Hematopoietic multipotent progenitor cell treated with erythropoietin and hydrocortisone succinate and interleukin-3 and kit ligand, for 8 days (in vitro differentiated cells): ENCODE data around the gene NDC80.

ENCODE experiments used
- DNase-seq: peaks from one replicate; pipeline ENCODE4 v3.0.0-alpha.2; 2015

The NDC80 gene

GRCh38 chr18:2564373-2564772 is 7.0 kb upstream of the NDC80 start:
- DNase-seq, result no peak

- no peak for DNase-seq
These were observed 3.2 kb upstream of the NDC80 start for GRCh38 chr18:2568129-2568528.

- no peak for DNase-seq
These were observed 2.8 kb upstream of the NDC80 start for GRCh38 chr18:2568605-2569004.

GRCh38 chr18:2569338-2570207 is 1.8 kb upstream of the NDC80 start:
- peak; percentile 13 for DNase-seq

- peak; percentile 72 for DNase-seq
These were observed 571 bp upstream of the NDC80 start for GRCh38 chr18:2570772-2571199.

- peak; percentile 54 for DNase-seq
These were observed 813 bp downstream of the NDC80 start for GRCh38 chr18:2572171-2572569.

GRCh38 chr18:2572892-2573291 is 1.5 kb downstream of the NDC80 start:
- no peak for DNase-seq

GRCh38 chr18:2573408-2573807 is 2.1 kb downstream of the NDC80 start:
- no peak for DNase-seq

- DNase-seq, result no peak
These were observed 16.4 kb downstream of the NDC80 start for GRCh38 chr18:2587788-2588187.

GRCh38 chr18:2588666-2589344 is 17.4 kb downstream of the NDC80 start:
- no peak for DNase-seq

GRCh38 chr18:2589345-2590068 is 18.1 kb downstream of the NDC80 start:
- DNase-seq, result no peak

- DNase-seq, result no peak
These were observed 18.9 kb downstream of the NDC80 start for GRCh38 chr18:2590303-2590702.

- no peak for DNase-seq
These were observed 26.3 kb downstream of the NDC80 start for GRCh38 chr18:2597639-2598038.

- DNase-seq, result no peak
These were observed 31.5 kb downstream of the NDC80 start for GRCh38 chr18:2602844-2603243.

GRCh38 chr18:2606335-2606734 is 35.0 kb downstream of the NDC80 start:
- no peak for DNase-seq

- DNase-seq, result no peak
These were observed 38.2 kb downstream of the NDC80 start for GRCh38 chr18:2609604-2610003.

GRCh38 chr18:2610549-2610948 is 39.2 kb downstream of the NDC80 start:
- DNase-seq, result no peak

GRCh38 chr18:2612996-2613395 is 41.6 kb downstream of the NDC80 start:
- DNase-seq, result no peak

- no peak for DNase-seq
These were observed 46.1 kb downstream of the NDC80 start for GRCh38 chr18:2617401-2617998.

GRCh38 chr18:2618009-2618408 is 46.7 kb downstream of the NDC80 start:
- no peak for DNase-seq

GRCh38 chr18:2625217-2625616 is 53.9 kb downstream of the NDC80 start:
- no peak for DNase-seq

- no peak for DNase-seq
These were observed 56.5 kb downstream of the NDC80 start for GRCh38 chr18:2627821-2628276.

- no peak for DNase-seq
These were observed 57.6 kb downstream of the NDC80 start for GRCh38 chr18:2629003-2629402.
